ENCODE results near the gene RTN1.
"Not testable (repeated sequence)": the region's sequence is repeated elsewhere in the genome, so short reads cannot be mapped to it uniquely, and the experiment has no call there.

The RTN1 gene

GRCh38 chr14:59678352-59678751 lies 192.2 kb downstream of the RTN1 start:
- TF ChIP-seq, protein P1, sequence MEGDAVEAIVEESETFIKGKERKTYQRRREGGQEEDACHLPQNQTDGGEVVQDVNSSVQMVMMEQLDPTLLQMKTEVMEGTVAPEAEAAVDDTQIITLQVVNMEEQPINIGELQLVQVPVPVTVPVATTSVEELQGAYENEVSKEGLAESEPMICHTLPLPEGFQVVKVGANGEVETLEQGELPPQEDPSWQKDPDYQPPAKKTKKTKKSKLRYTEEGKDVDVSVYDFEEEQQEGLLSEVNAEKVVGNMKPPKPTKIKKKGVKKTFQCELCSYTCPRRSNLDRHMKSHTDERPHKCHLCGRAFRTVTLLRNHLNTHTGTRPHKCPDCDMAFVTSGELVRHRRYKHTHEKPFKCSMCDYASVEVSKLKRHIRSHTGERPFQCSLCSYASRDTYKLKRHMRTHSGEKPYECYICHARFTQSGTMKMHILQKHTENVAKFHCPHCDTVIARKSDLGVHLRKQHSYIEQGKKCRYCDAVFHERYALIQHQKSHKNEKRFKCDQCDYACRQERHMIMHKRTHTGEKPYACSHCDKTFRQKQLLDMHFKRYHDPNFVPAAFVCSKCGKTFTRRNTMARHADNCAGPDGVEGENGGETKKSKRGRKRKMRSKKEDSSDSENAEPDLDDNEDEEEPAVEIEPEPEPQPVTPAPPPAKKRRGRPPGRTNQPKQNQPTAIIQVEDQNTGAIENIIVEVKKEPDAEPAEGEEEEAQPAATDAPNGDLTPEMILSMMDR (IDR thresholded peaks at IDR 0.05; ENCODE audit: control insufficient read depth, insufficient read depth, low read depth, low read length, missing control alignments): no peak
- H3K4me3 ChIP-seq (ENCODE audit: control insufficient read depth, low read depth, low read length): no peak overlapping the region

DNA sequence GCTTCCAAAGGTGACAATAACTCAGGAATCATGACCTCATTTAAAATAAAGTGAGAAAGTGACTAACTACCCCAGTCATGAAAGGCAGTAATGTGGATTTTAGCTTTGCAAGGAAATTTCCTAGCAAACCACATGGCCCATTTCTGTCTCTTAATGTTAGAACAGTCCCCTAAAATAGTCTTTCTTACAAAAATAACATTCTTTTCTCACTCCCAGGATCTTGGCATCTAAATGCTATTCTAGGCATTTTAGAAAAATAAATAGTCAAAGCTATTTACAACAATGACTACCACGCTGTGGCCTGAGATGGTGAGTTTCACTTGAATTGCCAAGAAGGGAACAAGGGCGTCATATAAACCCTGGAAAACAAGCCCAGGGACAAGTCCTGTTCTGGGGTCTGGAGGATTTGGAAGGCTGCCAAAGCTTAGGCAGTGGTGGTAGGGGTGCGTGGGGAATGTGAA lies 192.8 kb downstream of the RTN1 start:
- TF ChIP-seq, protein P1 (IDR thresholded peaks at IDR 0.05; ENCODE audit: control insufficient read depth, insufficient read depth, low read depth, low read length, missing control alignments): no peak
- H3K4me3 ChIP-seq (ENCODE audit: control insufficient read depth, low read depth, low read length): no peak overlapping the region
- DNase-seq (ENCODE audit: low read depth): no peak

More at GRCh38 chr14:59678352-59678751, 192.2 kb downstream of the RTN1 start:
- no peak for DNase-seq (ENCODE audit: low read depth)

DNA sequence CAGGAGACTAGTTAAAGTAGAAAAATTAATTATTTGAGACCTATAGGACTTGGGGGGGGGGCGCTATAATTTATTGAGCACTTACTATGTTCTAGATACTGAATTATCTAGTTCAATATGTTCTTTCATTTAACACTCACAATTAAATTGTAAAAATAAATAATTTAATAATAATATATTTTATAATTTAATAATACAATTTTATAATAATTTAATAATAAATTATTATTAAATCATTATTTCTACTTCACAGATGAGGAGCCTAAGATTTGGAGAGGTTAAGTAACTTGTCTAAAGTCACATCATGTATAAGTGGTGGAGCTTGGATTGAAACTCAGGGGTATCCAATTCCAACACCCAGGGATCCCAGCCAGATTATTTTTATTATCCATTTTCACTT lies 195.2 kb downstream of the RTN1 start:
- DNase-seq (ENCODE audit: low read depth): no peak
- TF ChIP-seq, protein P1 (IDR thresholded peaks at IDR 0.05; ENCODE audit: control insufficient read depth, insufficient read depth, low read depth, low read length, missing control alignments): no peak
- H3K4me3 ChIP-seq (ENCODE audit: control insufficient read depth, low read depth, low read length): no peak overlapping the region

- H3K4me3 ChIP-seq (ENCODE audit: control insufficient read depth, low read depth, low read length): no peak overlapping the region
- TF ChIP-seq, protein P1 (IDR thresholded peaks at IDR 0.05; ENCODE audit: control insufficient read depth, insufficient read depth, low read depth, low read length, missing control alignments): no peak
- DNase-seq (ENCODE audit: low read depth): no peak
Measured at GRCh38 chr14:59664741-59665140, 205.8 kb downstream of the RTN1 start.

- no peak for DNase-seq (ENCODE audit: low read depth)
- TF ChIP-seq, protein P1 (IDR thresholded peaks at IDR 0.05; ENCODE audit: control insufficient read depth, insufficient read depth, low read depth, low read length, missing control alignments): no peak
- no peak overlapping the region for H3K4me3 ChIP-seq (ENCODE audit: control insufficient read depth, low read depth, low read length)
Measured at GRCh38 chr14:59657769-59658168, 212.8 kb downstream of the RTN1 start.

- DNase-seq (ENCODE audit: low read depth): no peak
Measured at GRCh38 chr14:59656473-59656872, 214.1 kb downstream of the RTN1 start.

DNA sequence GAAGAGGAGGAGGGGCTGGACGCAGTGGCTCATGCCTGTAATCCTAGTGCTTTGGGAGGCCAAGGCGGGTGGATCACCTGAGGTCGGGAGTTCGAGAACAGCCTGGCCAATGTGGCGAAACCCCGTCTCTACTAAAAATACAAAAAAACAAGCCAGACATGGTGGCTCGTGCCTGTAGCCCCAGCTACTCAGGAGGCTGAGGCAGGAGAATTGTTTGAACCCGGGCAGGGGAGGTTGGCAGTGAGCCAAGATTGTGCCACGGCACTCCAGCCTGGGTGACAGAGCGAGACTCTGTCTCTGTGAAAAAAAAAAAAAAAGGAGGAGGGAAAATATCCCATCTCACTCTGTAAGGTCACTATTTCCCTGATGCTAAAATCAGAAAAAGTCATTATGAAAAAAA lies 216.4 kb downstream of the RTN1 start:
- not testable (repeated sequence) for DNase-seq (ENCODE audit: low read depth); H3K4me3 ChIP-seq (ENCODE audit: control insufficient read depth, low read depth, low read length)

More at GRCh38 chr14:59656473-59656872, 214.1 kb downstream of the RTN1 start:
- TF ChIP-seq, protein P1 (IDR thresholded peaks at IDR 0.05; ENCODE audit: control insufficient read depth, insufficient read depth, low read depth, low read length, missing control alignments): no peak
- no peak overlapping the region for H3K4me3 ChIP-seq (ENCODE audit: control insufficient read depth, low read depth, low read length)

- H3K4me3 ChIP-seq (ENCODE audit: control insufficient read depth, low read depth, low read length); DNase-seq (ENCODE audit: low read depth): not testable (repeated sequence)
Measured at GRCh38 chr14:59646832-59647231, 223.7 kb downstream of the RTN1 start.
